ENCODE results near the gene SPI1. TPM values are rescaled to one million over a fixed set of nuclear protein-coding genes. Genes with fewer than 3 reads are reported as not detected.

The SPI1 gene
- total and polyA plus RNA-seq, 2 donors (not counting 3 experiments of a cell fraction or from before 2014, with no cell fraction given) = not detected

- Histone ChIP-seq H3K27me3 (ENCODE audit: control insufficient read depth in 2 of 2, insufficient read depth in 2 of 2, low read length in 2 of 2) (no peaks in the 10 kb centered on the region), H3K4me1 (ENCODE audit: control insufficient read depth, extremely low read depth, insufficient read depth, low read length) (peaks cover 16% of the 10 kb centered on the region), H3K27ac (ENCODE audit: insufficient read depth, low read depth, low read length) (no peak overlapping the region), H3K36me3 (ENCODE audit: control insufficient read depth in 2 of 2, extremely low read depth in 1 of 2, insufficient read depth in 2 of 2, low read length in 2 of 2) (peaks cover 16 to 52% of the 10 kb centered on the region in 2 experiments), H3K9me1 (replicated peaks; ENCODE audit: control insufficient read depth, extremely low read depth, insufficient read depth, low read length) (no peaks in the 10 kb centered on the region), H3K79me2 (ENCODE audit: control insufficient read depth, insufficient read depth, low read length) (no peaks in the 10 kb centered on the region), H2AFZ (ENCODE audit: low read depth, low read length) (no peak overlapping the region), H3K9me3 (replicated peaks; ENCODE audit: control insufficient read depth, insufficient read depth, low read length) (no peaks in the 10 kb centered on the region), H4K20me1 (replicated peaks; ENCODE audit: control insufficient read depth, extremely low read depth, insufficient read depth, low read length) (no peaks in the 10 kb centered on the region), H3K4me3 (replicated peaks in 1 of 3; ENCODE audit: insufficient read depth in 1 of 3, low read depth in 1 of 3, low read length in 3 of 3) (no peak overlapping the region), H3K9ac (replicated peaks; ENCODE audit: extremely low read depth, insufficient read depth, low read length) (no peak overlapping the region), H3K4me2 (ENCODE audit: insufficient read depth, low read length) (no peak overlapping the region)
- intact Hi-C loops (cut with micrococcal nuclease) = loop anchor here (10.0 kb wide), 1 partner anchor 436 kb away; no protein-coding TSS in a partner anchor
- no TSS peak for BruUV-seq (replicated peaks)
- DNase-seq (ENCODE audit: low read depth, low spot score) = no peak
- POLR2A ChIA-PET = no interaction called here
- CTCF ChIA-PET = no interaction called here
- no peak for FAIRE-seq
- dilution Hi-C loops (cut with MboI; ENCODE audit: extremely low pct_ligation_motif_present, low sequenced_read_pairs) = no loop called here
- TF ChIP-seq FOS (IDR thresholded peaks at IDR 0.05; ENCODE audit: borderline replicate concordance, insufficient read depth, low read length) (no peak), MYC (IDR thresholded peaks at IDR 0.05; ENCODE audit: low read depth, low read length) (no peak), POLR2A (IDR thresholded peaks at IDR 0.05; ENCODE audit: low read depth, low read length) (peak; percentile 12), JUN (IDR thresholded peaks at IDR 0.05; ENCODE audit: borderline replicate concordance, insufficient read depth, insufficient read length, low read depth) (no peak), GATA2 (IDR thresholded peaks at IDR 0.05; ENCODE audit: insufficient read depth, insufficient read length, low read depth, low read length) (no peak), MAX (IDR thresholded peaks at IDR 0.05; ENCODE audit: insufficient read depth, insufficient read length) (no peak), POLR2AphosphoS5 (IDR thresholded peaks at IDR 0.05; ENCODE audit: insufficient read depth, low read depth, low read length) (peak; percentile 24)
- TF ChIP-seq, protein P1, sequence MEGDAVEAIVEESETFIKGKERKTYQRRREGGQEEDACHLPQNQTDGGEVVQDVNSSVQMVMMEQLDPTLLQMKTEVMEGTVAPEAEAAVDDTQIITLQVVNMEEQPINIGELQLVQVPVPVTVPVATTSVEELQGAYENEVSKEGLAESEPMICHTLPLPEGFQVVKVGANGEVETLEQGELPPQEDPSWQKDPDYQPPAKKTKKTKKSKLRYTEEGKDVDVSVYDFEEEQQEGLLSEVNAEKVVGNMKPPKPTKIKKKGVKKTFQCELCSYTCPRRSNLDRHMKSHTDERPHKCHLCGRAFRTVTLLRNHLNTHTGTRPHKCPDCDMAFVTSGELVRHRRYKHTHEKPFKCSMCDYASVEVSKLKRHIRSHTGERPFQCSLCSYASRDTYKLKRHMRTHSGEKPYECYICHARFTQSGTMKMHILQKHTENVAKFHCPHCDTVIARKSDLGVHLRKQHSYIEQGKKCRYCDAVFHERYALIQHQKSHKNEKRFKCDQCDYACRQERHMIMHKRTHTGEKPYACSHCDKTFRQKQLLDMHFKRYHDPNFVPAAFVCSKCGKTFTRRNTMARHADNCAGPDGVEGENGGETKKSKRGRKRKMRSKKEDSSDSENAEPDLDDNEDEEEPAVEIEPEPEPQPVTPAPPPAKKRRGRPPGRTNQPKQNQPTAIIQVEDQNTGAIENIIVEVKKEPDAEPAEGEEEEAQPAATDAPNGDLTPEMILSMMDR (IDR thresholded peaks at IDR 0.05; ENCODE audit: extremely low read depth in 1 of 2, insufficient read depth in 1 of 2, low read depth in 1 of 2, low read length in 2 of 2) = no peak
These were observed 40.3 kb upstream of the SPI1 start for GRCh38 chr11:47418454-47419259.
